AG20443 (cell line): ENCODE results near the gene IL9.
"Not testable (repeated sequence)": the region's sequence is repeated elsewhere in the genome, so short reads cannot be mapped to it uniquely, and the experiment has no call there.

ENCODE experiments used
- DNase-seq: peaks from one replicate; pipeline ENCODE4 v3.0.0; 2012; ENCODE audit warnings: low spot score, mixed read lengths

The IL9 gene

DNA sequence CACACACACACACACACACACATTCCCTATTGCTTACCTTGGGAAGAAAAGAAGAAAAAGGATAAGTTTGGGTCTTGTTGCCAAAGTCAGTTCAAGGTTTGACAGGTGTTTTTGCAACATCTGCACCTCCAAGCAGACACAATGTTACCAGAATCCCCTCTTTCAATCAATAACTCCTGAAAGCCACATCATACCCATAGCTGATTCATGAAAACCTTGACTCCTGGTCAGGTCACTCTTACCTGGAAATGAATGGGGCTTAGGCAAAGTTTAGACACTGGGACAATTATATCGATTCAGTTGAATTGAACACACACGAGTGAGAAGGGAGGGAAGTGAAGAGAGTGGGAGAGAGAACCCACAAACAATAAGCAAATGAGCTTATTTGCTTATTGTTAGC lies 27.0 kb downstream of the IL9 start:
- DNase-seq: no peak

DNA sequence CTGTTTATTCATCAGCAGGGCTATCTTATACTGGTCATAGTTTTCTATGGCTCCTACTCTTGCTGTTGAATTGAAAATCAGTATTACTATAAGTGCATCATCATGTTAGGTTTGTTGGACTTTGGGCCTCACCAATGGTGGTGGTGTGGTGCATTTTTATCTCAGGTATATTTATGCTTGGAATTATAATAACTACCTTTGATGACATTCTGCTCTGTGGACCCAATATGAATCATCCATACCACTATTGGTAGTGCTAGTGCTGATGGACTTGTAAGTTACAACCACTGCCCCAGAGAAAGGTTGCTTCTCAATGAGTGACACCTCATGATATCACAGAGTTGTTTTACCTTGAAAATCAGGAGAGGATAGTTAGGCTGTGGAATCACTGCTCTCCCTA lies 28.0 kb downstream of the IL9 start:
- no peak for DNase-seq

DNA sequence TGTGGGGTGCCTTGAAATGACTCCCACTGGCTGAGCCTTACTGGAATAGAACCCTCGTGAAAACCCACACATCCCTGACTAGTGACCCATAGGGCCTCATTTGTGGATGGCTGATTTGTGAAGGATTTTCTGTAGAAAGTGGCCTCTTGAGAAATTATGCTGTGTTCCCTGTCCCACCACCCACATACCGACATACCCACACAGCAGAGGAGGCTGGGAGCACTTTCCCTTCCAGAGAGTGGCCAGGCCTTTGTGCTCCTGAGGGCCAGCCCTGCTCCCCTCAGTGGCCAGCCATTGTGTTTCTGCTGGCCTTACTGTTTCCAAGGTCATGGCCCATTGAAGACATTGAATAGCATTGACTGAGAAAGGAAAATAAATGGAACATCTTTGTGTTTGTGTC lies 29.6 kb downstream of the IL9 start:
- no peak for DNase-seq

DNA sequence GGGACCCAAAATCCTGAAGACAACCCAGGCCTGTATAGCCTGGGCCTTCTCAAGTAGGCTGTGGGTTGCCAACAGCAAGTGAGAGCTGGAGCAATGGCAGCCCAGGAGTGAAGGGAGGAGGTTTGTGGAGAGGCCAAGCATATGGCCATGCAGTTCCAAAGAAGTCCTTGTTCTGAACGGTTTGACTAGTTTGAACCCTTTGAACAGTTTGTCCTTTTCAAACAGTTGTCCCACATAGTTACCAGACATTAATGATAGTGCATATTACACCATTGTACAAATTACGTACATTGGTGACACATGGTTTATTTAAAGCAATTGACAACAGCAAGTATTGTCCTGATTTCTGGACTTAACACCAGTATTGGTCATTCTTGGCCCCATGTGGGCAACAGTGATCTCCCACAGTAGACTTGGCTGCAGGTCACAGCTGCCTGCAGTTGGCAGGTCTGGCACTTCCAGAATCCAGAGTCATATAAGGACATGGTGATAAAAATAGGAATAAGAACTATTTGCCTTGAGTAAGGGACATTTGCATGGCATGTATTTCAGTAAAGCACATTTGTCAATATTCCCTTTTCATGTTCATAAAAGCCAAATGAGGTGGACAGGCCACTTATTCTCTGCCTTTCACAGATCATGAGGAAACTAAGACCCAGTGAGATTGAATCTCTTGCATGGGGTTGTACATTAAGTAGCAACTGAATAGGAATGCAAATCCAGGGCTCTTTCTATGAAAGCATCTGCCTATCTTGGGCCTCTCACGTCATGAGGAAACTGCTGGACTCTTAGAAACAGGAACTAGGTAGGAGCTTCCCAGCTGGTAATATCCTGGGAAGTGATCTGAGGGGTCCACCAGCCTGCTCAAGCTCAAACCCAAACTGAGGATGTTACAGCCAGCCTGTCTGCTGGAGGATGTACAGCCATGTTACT lies 30.9 kb downstream of the IL9 start:
- DNase-seq: no peak

DNA sequence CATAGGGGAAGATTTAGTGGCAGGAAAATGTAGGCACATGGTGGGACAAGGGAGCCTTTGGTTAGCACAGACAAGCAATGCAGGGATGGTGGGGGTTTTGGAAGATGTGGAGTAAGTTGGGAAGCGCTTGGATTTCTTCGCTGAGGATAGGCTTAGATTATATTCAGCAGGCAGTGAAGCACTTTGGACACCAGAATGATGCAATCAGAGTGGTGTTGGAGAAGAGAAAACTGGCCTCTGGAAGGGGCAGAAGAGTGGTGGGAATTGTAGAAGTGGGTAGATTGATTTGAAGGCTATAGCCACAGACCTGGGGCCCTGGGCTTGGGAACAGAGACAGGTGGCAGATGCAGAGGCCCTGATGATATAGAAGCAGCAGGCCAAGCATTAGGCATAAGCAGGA lies 32.9 kb downstream of the IL9 start:
- DNase-seq: no peak

DNA sequence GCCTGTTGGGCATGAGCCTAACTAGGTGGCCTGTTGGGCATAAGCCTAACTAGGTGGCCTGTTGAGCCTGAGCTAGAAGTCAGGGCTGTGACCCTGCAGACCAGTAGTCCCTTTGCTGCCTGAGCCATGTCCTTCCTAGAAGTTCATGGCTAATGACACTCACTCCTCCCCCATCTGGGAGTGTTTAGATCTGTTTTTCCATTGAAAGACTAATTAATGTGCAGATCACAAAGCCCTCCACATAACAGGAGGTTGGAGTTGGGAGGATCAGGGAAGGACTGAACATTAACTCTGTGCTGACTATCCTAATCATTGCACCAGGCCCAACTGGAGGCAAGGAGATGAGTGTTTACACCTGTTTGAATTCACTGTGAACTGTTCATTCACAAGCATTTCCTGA lies 33.6 kb downstream of the IL9 start:
- DNase-seq: no peak

DNA sequence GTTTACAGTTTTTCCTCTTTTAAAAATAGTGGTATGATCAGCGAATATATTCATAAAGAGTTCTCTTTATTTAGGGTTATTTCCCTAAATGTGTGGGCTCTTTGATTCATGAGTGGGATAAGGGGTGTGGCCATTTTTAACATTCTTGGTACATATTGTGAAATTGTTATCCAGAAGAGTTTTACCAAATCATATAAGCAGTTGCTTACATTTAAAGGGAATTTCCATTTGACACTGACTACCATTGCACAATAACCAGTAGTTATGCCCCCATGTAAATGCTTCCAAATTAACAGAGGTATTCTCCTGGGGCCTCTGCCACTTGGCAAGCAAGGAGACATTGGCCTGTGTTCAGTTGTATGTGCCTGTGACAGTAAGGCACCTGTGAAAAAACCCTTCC lies 34.0 kb downstream of the IL9 start:
- no peak for DNase-seq

DNA sequence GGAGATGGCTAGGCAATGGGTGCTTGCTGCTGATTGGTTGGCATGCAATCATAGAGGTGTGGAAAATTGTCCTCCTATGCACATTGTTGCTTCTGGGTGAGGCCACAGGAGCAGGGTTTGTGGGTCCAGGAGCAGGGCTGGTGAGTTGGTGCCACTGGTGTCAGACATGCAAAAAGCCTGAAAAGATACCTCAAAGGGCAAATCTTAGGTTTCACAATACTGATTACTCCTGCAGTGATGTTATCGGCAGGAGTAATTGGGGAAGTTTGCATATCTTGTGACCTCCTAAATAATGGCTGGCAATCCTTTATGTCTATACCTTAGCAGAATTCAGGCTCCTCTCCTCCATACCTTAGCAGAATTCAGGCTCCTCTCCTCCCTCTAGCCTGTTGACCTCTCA lies 36.0 kb downstream of the IL9 start:
- DNase-seq: no peak

DNA sequence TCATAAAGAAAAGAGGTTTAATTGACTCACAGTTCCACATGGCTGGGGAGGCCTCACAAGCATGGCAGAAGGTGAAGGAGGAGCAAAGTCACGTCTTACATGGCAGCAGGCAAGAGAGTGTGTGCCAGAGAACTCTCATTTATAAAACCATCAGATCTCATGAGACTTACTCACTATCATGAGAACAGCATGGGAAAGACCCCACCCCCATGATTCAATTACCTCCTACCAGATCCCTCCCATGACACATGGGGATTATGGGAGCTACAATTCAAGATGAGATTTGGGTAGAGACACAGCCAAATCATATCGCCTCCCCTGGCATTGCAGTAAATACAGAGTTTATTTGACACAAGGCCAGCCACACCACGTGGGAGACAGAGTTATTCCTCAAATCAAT lies 36.5 kb downstream of the IL9 start:
- not testable (repeated sequence) for DNase-seq

DNA sequence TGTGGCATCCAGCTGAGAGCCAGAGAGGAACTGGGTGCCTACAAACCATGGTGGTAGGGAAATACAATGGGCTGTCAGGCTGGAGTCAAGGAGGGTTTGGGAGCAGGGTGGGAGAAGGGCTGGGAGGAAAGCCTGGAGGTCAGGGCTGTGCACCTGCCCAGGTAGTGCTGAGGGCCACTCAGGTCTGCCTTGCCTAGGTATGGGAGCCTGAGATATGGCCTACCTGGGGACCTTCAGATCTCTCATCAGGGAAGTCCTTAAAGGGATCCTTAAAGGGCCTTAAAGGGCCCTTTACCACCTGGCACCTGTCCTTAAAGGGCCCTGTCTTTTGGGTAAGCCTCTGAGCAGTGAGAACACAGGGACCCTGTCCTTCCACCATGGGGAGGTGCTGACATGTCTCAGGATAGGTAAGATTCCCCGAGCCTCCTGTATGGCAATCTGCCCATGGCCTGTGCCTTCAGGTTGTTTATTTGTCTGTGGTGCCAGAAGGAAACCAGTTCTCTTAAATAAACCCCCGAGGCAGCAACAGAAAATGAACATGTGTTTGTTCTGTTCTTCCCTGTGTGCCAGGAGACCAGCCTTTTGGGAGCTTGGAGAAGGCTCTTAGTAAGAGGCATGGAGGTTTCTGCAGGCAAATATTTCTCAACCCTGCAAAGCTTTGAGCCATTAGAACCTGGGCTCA lies 37.9 kb downstream of the IL9 start:
- DNase-seq: no peak

DNA sequence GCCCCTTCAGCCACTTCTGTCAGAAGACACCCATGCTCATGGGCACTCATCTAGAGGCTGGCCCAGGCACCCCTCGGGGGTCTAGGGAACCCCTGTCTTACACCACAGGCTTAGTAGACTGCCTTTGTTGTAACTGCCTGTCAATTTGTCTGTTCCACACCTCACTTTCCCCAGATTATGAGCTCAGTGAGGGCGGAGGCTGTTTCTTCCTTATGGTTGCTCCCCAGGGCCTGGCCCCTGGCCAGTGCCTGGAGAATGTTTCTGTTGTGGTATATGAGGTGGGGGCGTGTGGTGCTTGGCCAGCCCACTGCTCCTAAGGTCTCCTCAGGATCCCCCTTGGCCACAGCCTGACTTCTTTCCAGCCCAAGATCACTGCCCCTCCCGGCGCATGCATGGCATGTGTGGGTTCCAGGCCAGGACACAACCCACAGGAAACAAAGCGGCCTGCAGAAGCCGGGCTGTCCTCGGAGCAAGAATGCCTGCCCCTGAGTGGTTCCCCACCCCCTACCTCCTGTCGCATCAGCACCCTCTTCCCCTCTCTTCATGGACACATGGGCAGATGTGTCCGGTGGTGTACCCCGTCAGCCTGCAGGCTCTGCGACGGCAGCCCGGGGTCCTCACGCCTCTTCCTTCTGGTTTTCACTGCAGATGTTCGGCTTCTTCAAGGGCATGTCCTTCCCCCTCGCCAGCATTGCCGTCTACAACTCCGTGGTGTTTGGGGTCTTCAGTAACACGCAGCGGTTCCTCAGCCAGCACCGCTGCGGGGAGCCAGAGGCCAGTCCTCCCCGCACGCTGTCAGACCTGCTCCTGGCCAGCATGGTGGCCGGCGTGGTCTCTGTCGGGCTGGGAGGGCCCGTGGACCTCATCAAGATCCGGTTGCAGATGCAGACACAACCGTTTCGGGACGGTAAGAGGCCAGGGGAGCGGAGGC lies 43.5 kb downstream of the IL9 start:
- DNase-seq: no peak

DNA sequence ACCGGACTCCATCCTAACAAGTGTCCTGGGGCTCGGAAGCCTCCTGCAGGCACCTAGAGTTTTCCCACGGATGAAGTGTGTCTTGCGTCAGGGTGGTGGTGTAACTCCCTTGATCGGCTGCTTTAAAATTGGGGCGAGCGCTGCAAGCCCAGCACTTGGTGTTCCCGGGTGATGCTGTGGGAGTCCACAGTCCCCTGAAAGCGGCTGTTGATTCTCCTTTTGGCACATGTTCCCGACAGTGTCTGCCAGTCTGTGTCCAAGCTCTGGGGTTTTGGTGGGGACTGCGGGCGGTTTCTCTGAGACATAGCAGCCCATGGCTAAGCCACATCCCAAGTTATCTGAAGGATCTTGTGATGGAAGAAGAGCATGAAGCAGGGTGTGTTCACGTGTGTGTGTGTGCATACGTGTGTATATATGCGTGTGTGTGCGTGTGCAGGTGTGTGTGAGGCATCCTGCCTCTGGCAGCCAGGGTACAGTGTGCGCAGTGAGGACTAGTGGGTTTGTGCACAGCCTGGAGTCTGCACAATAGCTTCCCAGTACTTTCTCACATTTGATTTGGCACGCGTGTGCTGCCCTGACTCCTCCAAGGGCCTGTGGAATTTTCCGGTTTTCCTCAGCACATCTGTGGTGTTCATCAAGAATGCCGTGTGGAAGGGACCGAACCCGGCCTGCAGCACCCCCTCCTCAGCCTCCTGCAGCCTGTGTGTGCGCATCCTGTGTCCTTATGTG lies 44.3 kb downstream of the IL9 start:
- no peak for DNase-seq

DNA sequence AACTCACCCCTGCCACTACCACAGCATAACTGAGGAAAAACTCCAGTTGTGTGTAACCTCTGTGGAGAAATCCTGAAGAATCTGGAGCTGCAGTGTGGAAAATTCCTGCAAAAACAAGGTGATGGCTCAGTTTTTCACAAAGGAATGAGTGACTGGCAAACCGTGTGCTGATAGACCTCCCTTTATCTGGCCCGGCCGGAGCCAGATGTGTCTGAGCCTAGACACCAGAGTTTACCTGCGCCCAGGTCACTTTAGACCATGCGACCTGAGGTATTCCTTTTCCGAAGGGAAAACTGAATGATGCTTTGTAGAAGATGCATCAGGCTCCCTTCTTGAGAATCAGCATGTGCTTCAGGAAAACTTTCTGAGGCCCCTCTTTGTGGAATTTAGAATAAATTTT lies 45.0 kb downstream of the IL9 start:
- DNase-seq: no peak

DNA sequence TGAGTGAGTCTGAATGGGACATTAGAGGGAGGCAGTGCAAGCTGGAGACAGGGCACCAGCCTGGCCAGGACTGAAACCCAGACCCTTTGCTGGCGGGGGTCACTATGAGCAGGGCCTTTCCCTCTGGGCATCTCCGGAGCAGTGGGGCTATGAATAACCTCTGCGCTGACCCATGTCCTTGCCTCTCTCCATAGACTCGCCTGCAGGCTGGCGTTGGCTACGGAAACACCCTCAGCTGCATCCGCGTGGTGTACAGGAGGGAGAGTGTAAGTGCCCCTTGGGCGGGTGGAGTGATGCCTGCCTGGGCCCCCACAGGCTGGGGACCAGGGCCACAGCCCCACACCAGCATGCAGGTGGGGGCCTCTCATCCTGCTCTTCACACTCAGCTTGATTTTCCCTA lies 45.4 kb downstream of the IL9 start:
- DNase-seq: no peak

DNA sequence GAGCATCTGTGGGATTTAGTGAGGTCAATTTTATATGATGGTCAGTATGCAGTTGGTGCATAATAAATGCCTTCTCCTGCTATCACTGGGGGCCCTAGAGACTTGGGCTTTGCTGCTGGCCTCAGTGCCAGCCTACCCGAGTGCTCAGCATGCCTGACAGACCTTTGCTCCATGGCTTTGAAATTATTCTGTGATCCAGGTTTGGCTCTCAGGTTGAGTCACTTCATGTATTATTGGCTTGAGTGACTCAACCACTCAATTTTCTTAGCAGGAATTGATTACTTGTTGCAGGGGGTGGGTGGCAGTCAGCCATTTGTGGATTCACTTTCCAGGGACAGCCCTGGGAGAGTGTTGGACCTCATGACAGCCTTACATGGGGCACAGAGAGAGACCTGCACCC lies 47.7 kb downstream of the IL9 start:
- DNase-seq: no peak

DNA sequence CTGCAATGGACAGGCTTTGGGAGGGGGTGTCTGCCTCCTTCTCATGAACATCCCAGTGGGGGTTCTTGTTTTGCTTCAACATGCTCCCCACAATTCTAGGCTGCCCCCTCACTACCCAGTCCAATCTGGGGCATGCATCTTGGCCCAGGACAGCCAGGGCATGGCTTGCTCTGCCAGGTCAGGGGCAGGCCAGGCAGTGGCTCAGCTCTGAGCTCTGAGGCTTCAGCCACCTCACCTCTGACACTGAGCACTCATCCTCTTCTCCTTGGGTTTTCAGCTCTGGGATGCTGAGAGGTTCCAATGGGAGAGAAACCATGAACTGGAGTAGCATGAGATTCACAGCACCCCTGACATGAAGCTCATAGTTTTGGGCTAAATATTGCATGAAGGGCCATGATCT lies 49.3 kb downstream of the IL9 start:
- no peak for DNase-seq

DNA sequence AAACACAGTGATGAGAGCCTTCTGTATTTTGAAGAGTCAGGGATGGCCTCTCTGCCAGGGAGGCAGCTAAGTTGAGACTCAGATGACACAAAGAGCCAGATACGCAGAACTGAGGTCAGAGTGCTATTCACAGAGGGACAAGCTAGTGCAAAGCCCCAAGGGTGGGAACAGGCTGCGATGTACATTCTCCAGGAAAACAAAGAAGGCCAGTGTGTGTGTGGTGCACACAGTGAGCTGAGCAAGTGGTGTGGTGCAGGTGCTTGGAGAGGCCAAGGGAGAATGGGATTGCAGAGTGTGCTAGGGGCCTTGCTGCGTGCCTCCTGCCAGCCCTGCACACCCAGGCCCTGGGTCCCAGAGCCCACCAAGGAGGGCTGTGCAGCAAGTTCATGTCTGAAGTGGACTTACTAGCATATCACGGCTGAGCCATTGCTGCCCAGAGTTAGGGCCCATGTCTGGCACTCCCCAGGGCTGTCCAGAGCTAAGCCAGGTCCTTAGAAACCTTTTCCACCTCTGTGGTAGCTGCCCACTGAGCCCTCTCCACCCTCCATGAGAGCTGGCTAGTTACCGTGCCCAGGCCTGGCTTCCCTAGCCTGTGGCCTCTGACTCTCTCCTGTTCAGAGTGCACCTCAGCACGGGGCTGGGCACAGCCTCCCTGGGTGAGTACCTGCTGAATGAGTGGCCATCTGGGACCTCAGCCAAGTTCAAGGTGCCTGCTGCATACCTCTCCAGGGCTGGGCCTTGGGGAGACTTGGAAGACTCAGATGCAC lies 51.9 kb downstream of the IL9 start:
- no peak for DNase-seq

DNA sequence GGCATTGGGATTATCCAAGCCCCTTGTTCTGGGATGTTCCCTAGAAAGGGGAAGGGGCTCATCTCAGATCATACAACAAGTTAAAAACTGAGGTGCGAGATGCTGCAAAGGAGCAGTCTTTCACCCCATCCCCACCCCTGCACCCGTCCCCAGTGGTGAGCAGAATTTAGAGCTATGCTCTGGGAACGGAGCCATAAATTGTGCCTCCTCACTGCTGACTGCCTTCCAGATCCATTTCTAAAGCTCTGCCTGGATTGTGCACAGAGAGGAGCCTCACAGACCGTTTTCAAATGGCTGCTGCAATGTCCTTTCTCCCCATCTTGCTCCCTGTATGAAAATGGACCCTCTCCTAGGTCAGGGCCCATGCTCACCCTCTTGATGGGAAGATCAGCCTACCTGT lies 52.9 kb downstream of the IL9 start:
- DNase-seq: no peak
